ENCODE data around the gene GARIN1A. TPM values are rescaled to one million over a fixed set of nuclear protein-coding genes. Genes with fewer than 3 reads are reported as not detected.
A peak's percentile ranks its signal among the peaks of the same experiment; 100 is the strongest.
"Not testable (repeated sequence)": the region's sequence is repeated elsewhere in the genome, so short reads cannot be mapped to it uniquely, and the experiment has no call there.

The GARIN1A gene
- total and polyA plus RNA-seq, 10 of the 15 experiments (the other 5 are each of a cell fraction or from before 2014, with no cell fraction given): 0.04 to 0.43 (median 0.23) TPM; not detected in 1

DNA sequence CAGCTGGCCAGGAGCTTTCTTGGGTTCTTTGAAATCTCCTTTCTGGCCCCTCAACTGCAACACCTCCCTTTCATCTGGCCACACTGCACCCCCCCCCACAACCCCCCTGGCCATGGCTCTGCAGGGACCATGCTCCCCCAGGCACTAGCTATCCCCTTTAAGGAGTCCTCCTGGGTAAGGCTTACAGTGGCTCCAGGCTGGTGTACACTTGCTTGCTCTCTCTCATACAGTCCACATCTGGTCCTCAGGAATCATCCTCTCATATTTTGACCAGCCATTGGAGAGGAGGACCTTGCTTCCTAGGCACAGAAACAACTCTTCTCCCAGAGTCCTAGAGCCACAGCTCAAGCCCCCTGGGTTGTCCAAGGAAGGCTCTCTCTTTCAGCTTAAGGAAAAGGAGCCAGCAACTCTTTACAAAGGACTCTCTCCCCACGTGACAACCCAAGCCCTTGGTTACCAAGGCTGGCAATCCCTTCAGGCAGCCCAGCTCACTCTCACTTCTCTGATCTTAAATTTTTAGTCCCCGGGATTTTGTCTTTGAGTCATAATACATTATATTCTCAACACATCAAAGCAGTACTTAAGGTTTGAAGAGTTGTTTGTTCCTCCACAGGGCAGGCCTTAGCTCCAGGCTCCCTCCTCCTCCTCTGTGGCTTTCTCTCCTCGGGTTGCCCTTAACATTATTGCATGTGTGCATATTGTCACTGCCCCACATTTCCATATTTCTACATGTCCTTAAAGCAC, 9.9 kb downstream of the GARIN1A start (continued):
- TF ChIP-seq ATF2 (IDR thresholded peaks at IDR 0.05; ENCODE audit: low read length): no peak
- peak; percentile 32; the same call in 1 of the 2 replicates for TF ChIP-seq SPI1 (IDR thresholded peaks at IDR 0.05; ENCODE audit: borderline replicate concordance, insufficient read depth, low read depth, low read length)
- no peak for TF ChIP-seq NR2C2 (IDR thresholded peaks at IDR 0.05; ENCODE audit: borderline replicate concordance, control insufficient read depth, insufficient read length, low read depth)
- TF ChIP-seq KAT2A (conservative IDR thresholded peaks at IDR 0.05; ENCODE audit: control insufficient read depth, low read depth, low read length): no peak
- no peak for TF ChIP-seq ZNF384 (IDR thresholded peaks at IDR 0.05; ENCODE audit: borderline replicate concordance, low read depth, low read length)
- no peak for TF ChIP-seq MYC (IDR thresholded peaks at IDR 0.05; ENCODE audit: insufficient read depth, insufficient read length, insufficient replicate concordance, low read length, severe bottlenecking)
- TF ChIP-seq, protein P1, sequence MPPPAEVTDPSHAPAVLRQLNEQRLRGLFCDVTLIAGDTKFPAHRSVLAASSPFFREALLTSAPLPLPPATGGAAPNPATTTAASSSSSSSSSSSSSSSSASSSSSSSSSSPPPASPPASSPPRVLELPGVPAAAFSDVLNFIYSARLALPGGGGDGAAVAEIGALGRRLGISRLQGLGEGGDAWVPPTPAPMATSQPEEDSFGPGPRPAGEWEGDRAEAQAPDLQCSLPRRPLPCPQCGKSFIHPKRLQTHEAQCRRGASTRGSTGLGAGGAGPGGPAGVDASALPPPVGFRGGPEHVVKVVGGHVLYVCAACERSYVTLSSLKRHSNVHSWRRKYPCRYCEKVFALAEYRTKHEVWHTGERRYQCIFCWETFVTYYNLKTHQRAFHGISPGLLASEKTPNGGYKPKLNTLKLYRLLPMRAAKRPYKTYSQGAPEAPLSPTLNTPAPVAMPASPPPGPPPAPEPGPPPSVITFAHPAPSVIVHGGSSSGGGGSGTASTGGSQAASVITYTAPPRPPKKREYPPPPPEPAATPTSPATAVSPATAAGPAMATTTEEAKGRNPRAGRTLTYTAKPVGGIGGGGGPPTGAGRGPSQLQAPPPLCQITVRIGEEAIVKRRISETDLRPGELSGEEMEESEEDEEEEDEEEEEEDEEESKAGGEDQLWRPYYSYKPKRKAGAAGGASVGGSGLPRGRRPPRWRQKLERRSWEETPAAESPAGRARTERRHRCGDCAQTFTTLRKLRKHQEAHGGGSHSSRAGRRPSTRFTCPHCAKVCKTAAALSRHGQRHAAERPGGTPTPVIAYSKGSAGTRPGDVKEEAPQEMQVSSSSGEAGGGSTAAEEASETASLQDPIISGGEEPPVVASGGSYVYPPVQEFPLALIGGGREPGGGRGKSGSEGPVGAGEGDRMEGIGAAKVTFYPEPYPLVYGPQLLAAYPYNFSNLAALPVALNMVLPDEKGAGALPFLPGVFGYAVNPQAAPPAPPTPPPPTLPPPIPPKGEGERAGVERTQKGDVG (CRISPR knock-in tag; IDR thresholded peaks at IDR 0.05): no peak
- TF ChIP-seq RUNX3 (IDR thresholded peaks at IDR 0.05; ENCODE audit: low read length): peak; percentile 29; the same call in 1 of the 2 replicates
- TF ChIP-seq IKZF1 (conservative IDR thresholded peaks at IDR 0.05): no peak
- TF ChIP-seq NFIC (IDR thresholded peaks at IDR 0.05; ENCODE audit: low read depth, low read length): no peak

- H3K9ac ChIP-seq (ENCODE audit: control insufficient read depth, insufficient read depth, low read length); H3K36me3 ChIP-seq (ENCODE audit: control insufficient read depth in 2 of 2, insufficient read depth in 2 of 2, low read length in 1 of 2); RAD21 ChIA-PET (ENCODE audit: unreplicated experiment); ATAC-seq; intact Hi-C loops (cut with micrococcal nuclease; ENCODE audit: unreplicated experiment); H3K4me1 ChIP-seq (ENCODE audit: control insufficient read depth, insufficient read depth, low read length); H3K27me3 ChIP-seq (replicated peaks in 1 of 2; ENCODE audit: control insufficient read depth in 2 of 2, insufficient read depth in 2 of 2, low read length in 1 of 2); SMC1A ChIA-PET (ENCODE audit: uncharacterized antibody, unreplicated experiment); H4K20me1 ChIP-seq (ENCODE audit: control insufficient read depth, insufficient read depth); H2AFZ ChIP-seq (ENCODE audit: control insufficient read depth, low read depth, low read length); H3K9me3 ChIP-seq (replicated peaks; ENCODE audit: control insufficient read depth, insufficient read depth, low read length); DNase-seq (ENCODE audit: low read depth, low spot score); H3K4me2 ChIP-seq (ENCODE audit: control insufficient read depth, insufficient read depth); H3K79me2 ChIP-seq (ENCODE audit: control insufficient read depth, insufficient read depth, low read length); BruUV-seq (replicated peaks); H3K4me3 ChIP-seq; in situ Hi-C loops (cut with MboI); H3K27ac ChIP-seq (ENCODE audit: control insufficient read depth, insufficient read depth); FAIRE-seq: not testable (repeated sequence)
- CTCF ChIA-PET: interaction anchor here (1.5 to 1.8 kb wide), 2 partner anchors 10 to 179 kb away, joined by 3 to 7 read pairs; partner anchors contain the start of genes ATP6V1F and GARIN1A
- POLR2A ChIA-PET: interaction anchor here (0.5 to 0.6 kb wide), 2 partner anchors 37 to 419 kb away, joined by 4 to 6 read pairs; no protein-coding TSS in a partner anchor
- WGBS (ENCODE audit: insufficient coverage, insufficient replicate concordance, low lambda C conversion rate, missing lambda C conversion rate): 94% methylated on average over 1 of the region's 1 CpG
Observed at GRCh38 chr7:128683270-128683669, 11.2 kb downstream of the GARIN1A start.

All from GM12878 (cell line).